ENCODE results near the gene MAD1L1. TPM values are rescaled to one million over a fixed set of nuclear protein-coding genes. Genes with fewer than 3 reads are reported as not detected.

The MAD1L1 gene
- total and polyA plus RNA-seq, 8 donors = 12.8 to 469 (median 27.3) TPM

DNA sequence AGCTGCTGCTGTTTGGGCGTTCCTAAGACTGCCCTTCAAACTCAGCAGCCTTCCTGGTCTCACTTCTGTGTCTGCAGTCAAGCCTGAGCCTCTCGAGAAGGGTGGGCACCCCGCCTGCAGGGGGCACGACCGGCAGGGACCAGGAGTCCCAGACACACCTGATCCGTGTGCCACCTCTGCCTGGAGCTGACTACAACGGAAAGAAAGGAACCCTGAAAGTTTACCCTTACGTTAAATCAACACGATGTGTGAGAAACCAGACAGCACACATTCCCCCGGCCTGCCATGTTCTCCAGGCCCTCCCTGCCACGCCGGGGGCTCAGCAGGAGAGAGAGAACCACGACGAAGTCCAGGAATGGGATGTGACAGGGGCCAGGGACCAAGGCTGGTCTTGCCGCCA lies 5.0 kb downstream of the MAD1L1 start:
- 87 to 92% (median 90%) methylated on average over 15 of the region's 15 CpGs for WGBS, 5 donors
- no peak overlapping the region for H3K4me3 ChIP-seq
- no peaks in the 10 kb centered on the region for H3K27me3 ChIP-seq
- no peak overlapping the region for H3K27ac ChIP-seq
- peaks cover 16 to 75% (median 71%) of the 10 kb centered on the region in 4 donors for H3K36me3 ChIP-seq
- no peak for TF ChIP-seq POLR2A (IDR thresholded peaks at IDR 0.05)
- TF ChIP-seq, protein P1, sequence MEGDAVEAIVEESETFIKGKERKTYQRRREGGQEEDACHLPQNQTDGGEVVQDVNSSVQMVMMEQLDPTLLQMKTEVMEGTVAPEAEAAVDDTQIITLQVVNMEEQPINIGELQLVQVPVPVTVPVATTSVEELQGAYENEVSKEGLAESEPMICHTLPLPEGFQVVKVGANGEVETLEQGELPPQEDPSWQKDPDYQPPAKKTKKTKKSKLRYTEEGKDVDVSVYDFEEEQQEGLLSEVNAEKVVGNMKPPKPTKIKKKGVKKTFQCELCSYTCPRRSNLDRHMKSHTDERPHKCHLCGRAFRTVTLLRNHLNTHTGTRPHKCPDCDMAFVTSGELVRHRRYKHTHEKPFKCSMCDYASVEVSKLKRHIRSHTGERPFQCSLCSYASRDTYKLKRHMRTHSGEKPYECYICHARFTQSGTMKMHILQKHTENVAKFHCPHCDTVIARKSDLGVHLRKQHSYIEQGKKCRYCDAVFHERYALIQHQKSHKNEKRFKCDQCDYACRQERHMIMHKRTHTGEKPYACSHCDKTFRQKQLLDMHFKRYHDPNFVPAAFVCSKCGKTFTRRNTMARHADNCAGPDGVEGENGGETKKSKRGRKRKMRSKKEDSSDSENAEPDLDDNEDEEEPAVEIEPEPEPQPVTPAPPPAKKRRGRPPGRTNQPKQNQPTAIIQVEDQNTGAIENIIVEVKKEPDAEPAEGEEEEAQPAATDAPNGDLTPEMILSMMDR (IDR thresholded peaks at IDR 0.05) = no peak
- no peak for TF ChIP-seq EP300 (IDR thresholded peaks at IDR 0.05)
- no peak for DNase-seq
- no peaks in the 10 kb centered on the region for H3K9me3 ChIP-seq
- intact Hi-C loops (cut with DNase I; ENCODE audit: low total_unique reads) = loop anchor here (10.0 kb wide), 1 partner anchor 123 kb away; no protein-coding TSS in a partner anchor
- H3K4me1 ChIP-seq = peaks cover 11 to 27% (median 22%) of the 10 kb centered on the region in 4 donors

- TF ChIP-seq POLR2AphosphoS5 (IDR thresholded peaks at IDR 0.05) (no peak), POLR2A (IDR thresholded peaks at IDR 0.05) (no peak), EP300 (IDR thresholded peaks at IDR 0.05) (no peak)
- TF ChIP-seq, protein P1 (IDR thresholded peaks at IDR 0.05) = no peak
- no peak overlapping the region for H3K27ac ChIP-seq
- H3K27me3 ChIP-seq = no peaks in the 10 kb centered on the region
- H3K9me3 ChIP-seq = no peaks in the 10 kb centered on the region
- peaks cover 0 to 13% (median 8%) of the 10 kb centered on the region in 4 donors for H3K4me1 ChIP-seq
- intact Hi-C loops (cut with DNase I; ENCODE audit: low total_unique reads) = loop anchor here (10.0 kb wide), 1 partner anchor 121 kb away; no protein-coding TSS in a partner anchor
- peaks cover 28 to 94% (median 90%) of the 10 kb centered on the region in 4 donors for H3K36me3 ChIP-seq
- no peak overlapping the region for H3K4me3 ChIP-seq
- 92 to 97% (median 96%) methylated on average over 12 to 13 of the region's 13 CpGs for WGBS, 5 donors
- no peak for DNase-seq
Observed at GRCh38 chr7:2225830-2226229, 6.9 kb downstream of the MAD1L1 start.

- Histone ChIP-seq H3K4me1 (peaks cover 0 to 8% (median 3%) of the 10 kb centered on the region in 4 donors), H3K27ac (no peak overlapping the region), H3K9me3 (no peaks in the 10 kb centered on the region), H3K27me3 (no peaks in the 10 kb centered on the region), H3K36me3 (peaks cover 28 to 99% (median 95%) of the 10 kb centered on the region in 4 donors), H3K4me3 (no peak overlapping the region)
- DNase-seq = no peak
- intact Hi-C loops (cut with DNase I; ENCODE audit: low total_unique reads) = loop anchor here (10.0 kb wide), 1 partner anchor 121 kb away; no protein-coding TSS in a partner anchor
- WGBS, 5 donors = 83 to 90% (median 87%) methylated on average over 14 of the region's 14 CpGs
- no peak for TF ChIP-seq POLR2A (IDR thresholded peaks at IDR 0.05)
- TF ChIP-seq EP300 (IDR thresholded peaks at IDR 0.05) = no peak
- no peak for TF ChIP-seq POLR2AphosphoS5 (IDR thresholded peaks at IDR 0.05)
Observed at GRCh38 chr7:2225336-2225735, 7.4 kb downstream of the MAD1L1 start.

- H3K4me3 ChIP-seq = no peak overlapping the region
- WGBS, 5 donors = 46 to 76% (median 51%) methylated on average over 4 of the region's 4 CpGs
- H3K36me3 ChIP-seq = peaks cover 28 to 100% (median 99%) of the 10 kb centered on the region in 4 donors
- no peaks in the 10 kb centered on the region for H3K27me3 ChIP-seq
- H3K9me3 ChIP-seq = no peaks in the 10 kb centered on the region
- no peak overlapping the region for H3K27ac ChIP-seq
- peaks cover 0 to 4% (median 0%) of the 10 kb centered on the region in 4 donors for H3K4me1 ChIP-seq
- TF ChIP-seq EP300 (IDR thresholded peaks at IDR 0.05) (no peak), POLR2AphosphoS5 (IDR thresholded peaks at IDR 0.05) (no peak), POLR2A (IDR thresholded peaks at IDR 0.05) (no peak)
- TF ChIP-seq, protein P1 (IDR thresholded peaks at IDR 0.05) = no peak
- no peak for DNase-seq
- intact Hi-C loops (cut with DNase I; ENCODE audit: low total_unique reads) = loop anchor here (10.0 kb wide), 1 partner anchor 120 kb away; no protein-coding TSS in a partner anchor
Observed at GRCh38 chr7:2224934-2225333, 7.8 kb downstream of the MAD1L1 start.

GRCh38 chr7:2224491-2224928 lies 8.2 kb downstream of the MAD1L1 start:
- intact Hi-C loops (cut with DNase I; ENCODE audit: low total_unique reads) = loop anchor here (10.0 kb wide), 1 partner anchor 120 kb away; no protein-coding TSS in a partner anchor
- no peaks in the 10 kb centered on the region for H3K27me3 ChIP-seq
- H3K4me3 ChIP-seq = no peak overlapping the region
- DNase-seq = no peak
- no peaks in the 10 kb centered on the region for H3K4me1 ChIP-seq
- H3K27ac ChIP-seq = no peak overlapping the region
- no peak for TF ChIP-seq POLR2AphosphoS5 (IDR thresholded peaks at IDR 0.05)
- TF ChIP-seq, protein P1 (IDR thresholded peaks at IDR 0.05) = no peak
- TF ChIP-seq POLR2A (IDR thresholded peaks at IDR 0.05) = no peak
- no peak for TF ChIP-seq EP300 (IDR thresholded peaks at IDR 0.05)
- no peaks in the 10 kb centered on the region for H3K9me3 ChIP-seq
- H3K36me3 ChIP-seq = peaks cover 28 to 100% (median 98%) of the 10 kb centered on the region in 4 donors
- WGBS, 5 donors = 89 to 93% (median 92%) methylated on average over 8 to 13 of the region's 13 CpGs
